Astrocyte of the cerebellum (primary cell): ENCODE results near the gene KLHL2.

Source experiments
- DNase-seq: peaks from one replicate; pipeline ENCODE4 v3.0.0-alpha.2; 2011; ENCODE audit warnings: low read depth
- H3K4me3 ChIP-seq: 2 replicates; pipeline ENCODE4 v1.5.1; 2011; ENCODE audit warnings: mild to moderate bottlenecking, low read depth, low read length, moderate library complexity
- CTCF ChIP-seq: IDR thresholded peaks from 2 replicates; pipeline ENCODE4 v1.5.1; 2012; ENCODE audit warnings: low read length, low read depth, moderate library complexity, mild to moderate bottlenecking; ENCODE audit errors: missing control alignments
- in situ Hi-C: cut with HindIII; loops from 2 replicates; pipeline ENCODE4 v1.10.0; 2017; ENCODE audit warnings: low sequenced_read_pairs

KLHL2 gene

GRCh38 chr4:165297626-165298025 lies 90.3 kb downstream of the KLHL2 start:
- in situ Hi-C loops, result no loop called here

GRCh38 chr4:165299399-165300060 lies 92.2 kb downstream of the KLHL2 start:
- in situ Hi-C loops, result no loop called here
- no peak for DNase-seq
- no peak overlapping the region for H3K4me3 ChIP-seq
- no peak for TF ChIP-seq CTCF

More at GRCh38 chr4:165297626-165298025, 90.3 kb downstream of the KLHL2 start:
- no peak for DNase-seq
- no peak overlapping the region for H3K4me3 ChIP-seq
- TF ChIP-seq CTCF, result no peak

- TF ChIP-seq CTCF, result no peak
- in situ Hi-C loops, result no loop called here
- peak overlapping the region; percentile 20 for H3K4me3 ChIP-seq
- DNase-seq, result peak; percentile 4
These were observed 94.5 kb downstream of the KLHL2 start for GRCh38 chr4:165301833-165302232.

GRCh38 chr4:165302658-165303057 lies 95.3 kb downstream of the KLHL2 start:
- no peak overlapping the region for H3K4me3 ChIP-seq
- TF ChIP-seq CTCF, result no peak
- in situ Hi-C loops, result no loop called here
- DNase-seq, result no peak

GRCh38 chr4:165308166-165308565 lies 100.8 kb downstream of the KLHL2 start:
- DNase-seq, result no peak
- in situ Hi-C loops, result no loop called here
- no peak for TF ChIP-seq CTCF
- H3K4me3 ChIP-seq, result no peak overlapping the region

- in situ Hi-C loops, result no loop called here
These were observed 101.2 kb downstream of the KLHL2 start for GRCh38 chr4:165308606-165309005.

More at GRCh38 chr4:165308606-165309005, 101.2 kb downstream of the KLHL2 start:
- TF ChIP-seq CTCF, result no peak
- no peak for DNase-seq
- H3K4me3 ChIP-seq, result no peak overlapping the region
